ENCODE data around the gene AGBL1. TPM values are rescaled to one million over a fixed set of nuclear protein-coding genes. Genes with fewer than 3 reads are reported as not detected.

AGBL1 gene
- total and polyA plus RNA-seq, 2 donors (not counting 1 experiment from before 2014, with no cell fraction given): not detected

- DNase-seq (no peak), ATAC-seq (ENCODE audit: low read depth) (no peak)
- H3K4me3 Mint-ChIP-seq: no peak overlapping the region
- H3K9me3 Mint-ChIP-seq (ENCODE audit: insufficient read depth): no peaks in the 10 kb centered on the region
- H3K9me3 ChIP-seq (ENCODE audit: control extremely low read depth in 1 of 3, control insufficient read depth in 2 of 3, insufficient read depth in 1 of 3, low read length in 2 of 3): peaks cover 0 to 3% (median 0%) of the 10 kb centered on the region in 3 donors
- no peaks in the 10 kb centered on the region for H3K27me3 Mint-ChIP-seq
- no peak overlapping the region for H3K4me2 ChIP-seq (replicated peaks; ENCODE audit: low read depth, low read length, poor library complexity, severe bottlenecking)
- intact Hi-C loops (cut with micrococcal nuclease): no loop called here
- no peaks in the 10 kb centered on the region for H4K20me1 ChIP-seq (ENCODE audit: control insufficient read depth, insufficient read depth, low read length, poor library complexity, severe bottlenecking)
- no peak overlapping the region for H2AFZ ChIP-seq (ENCODE audit: insufficient read depth, low read depth, low read length, poor library complexity, severe bottlenecking)
- ChIA-PET CTCF (interaction anchor here (0.6 kb wide), 1 partner anchor 323 kb away, joined by 3 read pairs; no protein-coding TSS in a partner anchor), POLR2A (no interaction called here)
- no peak overlapping the region for H3K9ac ChIP-seq (ENCODE audit: low read length)
- no peak for TF ChIP-seq CTCF (IDR thresholded peaks at IDR 0.05)
- TF ChIP-seq EZH2 (IDR thresholded peaks at IDR 0.05; ENCODE audit: borderline replicate concordance, insufficient read depth, low read depth, low read length, poor library complexity, severe bottlenecking): no peak
- H3K27ac ChIP-seq (ENCODE audit: low read length in 2 of 2): no peak overlapping the region
- H3K4me3 ChIP-seq (ENCODE audit: control extremely low read depth in 1 of 5, extremely low read depth in 1 of 5, insufficient read depth in 1 of 5, low read depth in 2 of 5, low read length in 4 of 5): no peak overlapping the region
- WGBS (ENCODE audit: insufficient coverage): no CpG with 5 or more reads among the region's 1 CpG
- H3K4me1 Mint-ChIP-seq: no peaks in the 10 kb centered on the region
- no peaks in the 10 kb centered on the region for H3K27me3 ChIP-seq (replicated peaks in 1 of 4; ENCODE audit: control extremely low read depth in 1 of 4, control insufficient read depth in 3 of 4, insufficient read depth in 4 of 4, low read length in 3 of 4)
- H3K27ac Mint-ChIP-seq: no peak overlapping the region
- H3K79me2 ChIP-seq (ENCODE audit: control insufficient read depth, insufficient read depth, low read length): no peaks in the 10 kb centered on the region
- H3K4me1 ChIP-seq (ENCODE audit: control insufficient read depth in 2 of 2, insufficient read depth in 2 of 2, low read length in 2 of 2): no peaks in the 10 kb centered on the region
- no peaks in the 10 kb centered on the region for H3K36me3 ChIP-seq (replicated peaks in 1 of 2; ENCODE audit: control extremely low read depth in 1 of 2, control insufficient read depth in 1 of 2, extremely low read depth in 1 of 2, insufficient read depth in 2 of 2, low read length in 1 of 2)
Observed at GRCh38 chr15:87045746-87046145, 966.1 kb downstream of the AGBL1 start.

GRCh38 chr15:87047203-87047965 lies 967.7 kb downstream of the AGBL1 start:
- ChIA-PET CTCF (no interaction called here), POLR2A (no interaction called here)
- no peak overlapping the region for H3K27ac ChIP-seq (ENCODE audit: low read length in 2 of 2)
- no peaks in the 10 kb centered on the region for H3K36me3 ChIP-seq (replicated peaks in 1 of 2; ENCODE audit: control extremely low read depth in 1 of 2, control insufficient read depth in 1 of 2, extremely low read depth in 1 of 2, insufficient read depth in 2 of 2, low read length in 1 of 2)
- WGBS (ENCODE audit: insufficient coverage): 64% methylated on average over 2 of the region's 4 CpGs
- no peaks in the 10 kb centered on the region for H4K20me1 ChIP-seq (ENCODE audit: control insufficient read depth, insufficient read depth, low read length, poor library complexity, severe bottlenecking)
- no peak for TF ChIP-seq EZH2 (IDR thresholded peaks at IDR 0.05; ENCODE audit: borderline replicate concordance, insufficient read depth, low read depth, low read length, poor library complexity, severe bottlenecking)
- TF ChIP-seq CTCF (IDR thresholded peaks at IDR 0.05): no peak
- no peaks in the 10 kb centered on the region for H3K4me1 ChIP-seq (ENCODE audit: control insufficient read depth in 2 of 2, insufficient read depth in 2 of 2, low read length in 2 of 2)
- H3K4me2 ChIP-seq (replicated peaks; ENCODE audit: low read depth, low read length, poor library complexity, severe bottlenecking): no peak overlapping the region
- ATAC-seq (ENCODE audit: low read depth) (no peak), DNase-seq (no peak)
- no peak overlapping the region for H3K4me3 ChIP-seq (ENCODE audit: control extremely low read depth in 1 of 5, extremely low read depth in 1 of 5, insufficient read depth in 1 of 5, low read depth in 2 of 5, low read length in 4 of 5)
- no peaks in the 10 kb centered on the region for H3K79me2 ChIP-seq (ENCODE audit: control insufficient read depth, insufficient read depth, low read length)
- no peak overlapping the region for H2AFZ ChIP-seq (ENCODE audit: insufficient read depth, low read depth, low read length, poor library complexity, severe bottlenecking)
- Mint-ChIP-seq H3K4me3 (no peak overlapping the region), H3K4me1 (no peaks in the 10 kb centered on the region), H3K9me3 (ENCODE audit: insufficient read depth) (no peaks in the 10 kb centered on the region), H3K27ac (no peak overlapping the region), H3K27me3 (no peaks in the 10 kb centered on the region)
- no peak overlapping the region for H3K9ac ChIP-seq (ENCODE audit: low read length)
- H3K27me3 ChIP-seq (replicated peaks in 1 of 4; ENCODE audit: control extremely low read depth in 1 of 4, control insufficient read depth in 3 of 4, insufficient read depth in 4 of 4, low read length in 3 of 4): no peaks in the 10 kb centered on the region
- intact Hi-C loops (cut with micrococcal nuclease): no loop called here
- H3K9me3 ChIP-seq (ENCODE audit: control extremely low read depth in 1 of 3, control insufficient read depth in 2 of 3, insufficient read depth in 1 of 3, low read length in 2 of 3): no peaks in the 10 kb centered on the region

Measured in B cell (primary cell).